ENCODE data around the gene NPAS2. TPM values are rescaled to one million over a fixed set of nuclear protein-coding genes. Genes with fewer than 3 reads are reported as not detected.

The NPAS2 gene
- polyA plus RNA-seq, 1 donor (not counting 4 experiments of a cell fraction or from before 2014, with no cell fraction given), result 17.7 TPM

GRCh38 chr2:100823665-100824438, 3.9 kb downstream of the NPAS2 start:
- H3K9me3 ChIP-seq (ENCODE audit: control insufficient read depth, low read depth, low read length), result no peaks in the 10 kb centered on the region
- dilution Hi-C loops (cut with MboI; ENCODE audit: extremely low pct_ligation_motif_present, low sequenced_read_pairs), result no loop called here
- H3K27me3 ChIP-seq (ENCODE audit: control insufficient read depth, extremely low read depth, insufficient read depth, low read length), result no peaks in the 10 kb centered on the region
- H3K4me1 ChIP-seq (ENCODE audit: control insufficient read depth, extremely low read depth, insufficient read depth, low read length), result peaks cover 14% of the 10 kb centered on the region
- no peak overlapping the region for H3K4me2 ChIP-seq (ENCODE audit: control insufficient read depth, extremely low read depth, insufficient read depth, low read depth, low read length)
- FAIRE-seq (no peak), DNase-seq (ENCODE audit: low read depth, low spot score) (no peak)
- peaks cover 2% of the 10 kb centered on the region for H3K9me1 ChIP-seq (ENCODE audit: control insufficient read depth, extremely low read depth, insufficient read depth, low read length)
- H3K27ac ChIP-seq (ENCODE audit: control insufficient read depth, insufficient read depth, low read length), result no peak overlapping the region
- TF ChIP-seq CTCF (optimal IDR thresholded peaks at IDR 0.05 in 1 of 3, IDR thresholded peaks at IDR 0.05 in 1 of 3, conservative IDR thresholded peaks at IDR 0.05 in 1 of 3; ENCODE audit: extremely low read depth in 1 of 3, insufficient read depth in 2 of 3, low read length in 3 of 3), result no peak
- no peaks in the 10 kb centered on the region for H4K20me1 ChIP-seq (ENCODE audit: control insufficient read depth, extremely low read depth, insufficient read depth, low read length)
- no peak overlapping the region for H2AFZ ChIP-seq (ENCODE audit: control insufficient read depth, low read length)
- H3K4me3 ChIP-seq (ENCODE audit: control insufficient read depth in 2 of 3, extremely low read depth in 1 of 3, insufficient read depth in 2 of 3, low read depth in 1 of 3, low read length in 3 of 3), result no peak overlapping the region
- peaks cover 52% of the 10 kb centered on the region for H3K79me2 ChIP-seq (ENCODE audit: control insufficient read depth, insufficient read depth, low read length)
- peaks cover 2% of the 10 kb centered on the region in 2 experiments for H3K36me3 ChIP-seq (ENCODE audit: control insufficient read depth in 2 of 2, extremely low read depth in 1 of 2, insufficient read depth in 2 of 2, low read length in 2 of 2)
- H3K9ac ChIP-seq (ENCODE audit: control insufficient read depth, extremely low read depth, insufficient read depth, low read length), result no peak overlapping the region

GRCh38 chr2:100824842-100825241, 4.9 kb downstream of the NPAS2 start:
- dilution Hi-C loops (cut with MboI; ENCODE audit: extremely low pct_ligation_motif_present, low sequenced_read_pairs), result no loop called here
- Histone ChIP-seq H3K4me2 (ENCODE audit: control insufficient read depth, extremely low read depth, insufficient read depth, low read depth, low read length) (no peak overlapping the region), H3K9me1 (ENCODE audit: control insufficient read depth, extremely low read depth, insufficient read depth, low read length) (peaks cover 2% of the 10 kb centered on the region), H3K36me3 (ENCODE audit: control insufficient read depth in 2 of 2, extremely low read depth in 1 of 2, insufficient read depth in 2 of 2, low read length in 2 of 2) (peaks cover 2% of the 10 kb centered on the region in 2 experiments), H3K4me1 (ENCODE audit: control insufficient read depth, extremely low read depth, insufficient read depth, low read length) (peaks cover 14% of the 10 kb centered on the region), H3K27ac (ENCODE audit: control insufficient read depth, insufficient read depth, low read length) (no peak overlapping the region), H3K9ac (ENCODE audit: control insufficient read depth, extremely low read depth, insufficient read depth, low read length) (no peak overlapping the region), H3K4me3 (ENCODE audit: control insufficient read depth in 2 of 3, extremely low read depth in 1 of 3, insufficient read depth in 2 of 3, low read depth in 1 of 3, low read length in 3 of 3) (no peak overlapping the region), H4K20me1 (ENCODE audit: control insufficient read depth, extremely low read depth, insufficient read depth, low read length) (no peaks in the 10 kb centered on the region), H2AFZ (ENCODE audit: control insufficient read depth, low read length) (no peak overlapping the region), H3K27me3 (ENCODE audit: control insufficient read depth, extremely low read depth, insufficient read depth, low read length) (no peaks in the 10 kb centered on the region), H3K9me3 (ENCODE audit: control insufficient read depth, low read depth, low read length) (no peaks in the 10 kb centered on the region), H3K79me2 (ENCODE audit: control insufficient read depth, insufficient read depth, low read length) (peaks cover 60% of the 10 kb centered on the region)
- no peak for TF ChIP-seq EZH2 (IDR thresholded peaks at IDR 0.05; ENCODE audit: low read length)
- no peak for TF ChIP-seq CTCF (optimal IDR thresholded peaks at IDR 0.05 in 1 of 3, IDR thresholded peaks at IDR 0.05 in 1 of 3, conservative IDR thresholded peaks at IDR 0.05 in 1 of 3; ENCODE audit: extremely low read depth in 1 of 3, insufficient read depth in 2 of 3, low read length in 3 of 3)
- DNase-seq (ENCODE audit: low read depth, low spot score), result no peak
- FAIRE-seq, result no peak

All from keratinocyte (primary cell).